ENCODE measurements around the gene VBP1.

The VBP1 gene

DNA sequence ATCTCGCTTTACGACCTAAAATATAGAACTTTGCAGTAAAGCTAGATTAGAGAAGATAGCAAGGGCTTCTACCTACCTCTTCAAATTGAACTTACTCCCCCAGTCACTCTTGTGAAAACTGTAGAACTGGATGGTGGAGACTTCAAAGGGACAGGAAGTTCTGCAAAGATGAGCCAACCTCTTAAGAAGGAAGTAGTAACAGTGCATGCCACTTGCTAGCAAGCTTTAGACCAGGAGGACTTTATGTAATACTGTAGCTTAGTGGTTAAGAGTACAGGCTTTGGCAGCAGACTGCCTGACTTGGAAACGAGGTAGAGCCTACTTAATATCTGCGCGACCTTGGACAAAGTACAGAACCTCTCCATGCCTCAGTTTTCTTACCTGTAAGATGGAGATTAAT is 27.5 kb upstream of the VBP1 start:
- Histone ChIP-seq H3K9me2 (replicated peaks; ENCODE audit: control insufficient read depth, low read length) (no peaks in the 10 kb centered on the region), H3K36me3 (ENCODE audit: control insufficient read depth, low read length) (no peaks in the 10 kb centered on the region), H3K27me3 (ENCODE audit: control insufficient read depth, low read length) (no peaks in the 10 kb centered on the region), H3F3A (ENCODE audit: control insufficient read depth, insufficient read depth) (no peaks in the 10 kb centered on the region), H3K27ac (ENCODE audit: low read depth, low read length) (no peak overlapping the region), H3K9me3 (ENCODE audit: control insufficient read depth, insufficient read depth, low read length) (no peaks in the 10 kb centered on the region), H3K4me2 (ENCODE audit: low read length) (no peak overlapping the region), H3K79me2 (ENCODE audit: control insufficient read depth, low read length) (no peaks in the 10 kb centered on the region), H3K4me3 (ENCODE audit: low read length) (no peak overlapping the region), H3K4me1 (ENCODE audit: control insufficient read depth, low read length) (no peaks in the 10 kb centered on the region), H4K20me1 (ENCODE audit: control insufficient read depth, insufficient read depth, low read depth, low read length) (no peaks in the 10 kb centered on the region)
- TF ChIP-seq, protein P1, sequence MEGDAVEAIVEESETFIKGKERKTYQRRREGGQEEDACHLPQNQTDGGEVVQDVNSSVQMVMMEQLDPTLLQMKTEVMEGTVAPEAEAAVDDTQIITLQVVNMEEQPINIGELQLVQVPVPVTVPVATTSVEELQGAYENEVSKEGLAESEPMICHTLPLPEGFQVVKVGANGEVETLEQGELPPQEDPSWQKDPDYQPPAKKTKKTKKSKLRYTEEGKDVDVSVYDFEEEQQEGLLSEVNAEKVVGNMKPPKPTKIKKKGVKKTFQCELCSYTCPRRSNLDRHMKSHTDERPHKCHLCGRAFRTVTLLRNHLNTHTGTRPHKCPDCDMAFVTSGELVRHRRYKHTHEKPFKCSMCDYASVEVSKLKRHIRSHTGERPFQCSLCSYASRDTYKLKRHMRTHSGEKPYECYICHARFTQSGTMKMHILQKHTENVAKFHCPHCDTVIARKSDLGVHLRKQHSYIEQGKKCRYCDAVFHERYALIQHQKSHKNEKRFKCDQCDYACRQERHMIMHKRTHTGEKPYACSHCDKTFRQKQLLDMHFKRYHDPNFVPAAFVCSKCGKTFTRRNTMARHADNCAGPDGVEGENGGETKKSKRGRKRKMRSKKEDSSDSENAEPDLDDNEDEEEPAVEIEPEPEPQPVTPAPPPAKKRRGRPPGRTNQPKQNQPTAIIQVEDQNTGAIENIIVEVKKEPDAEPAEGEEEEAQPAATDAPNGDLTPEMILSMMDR (IDR thresholded peaks at IDR 0.05; ENCODE audit: low read depth, low read length, poor library complexity, severe bottlenecking), result no peak
- no peak for TF ChIP-seq EZH2phosphoT487 (IDR thresholded peaks at IDR 0.05; ENCODE audit: borderline replicate concordance, low read length)

DNA sequence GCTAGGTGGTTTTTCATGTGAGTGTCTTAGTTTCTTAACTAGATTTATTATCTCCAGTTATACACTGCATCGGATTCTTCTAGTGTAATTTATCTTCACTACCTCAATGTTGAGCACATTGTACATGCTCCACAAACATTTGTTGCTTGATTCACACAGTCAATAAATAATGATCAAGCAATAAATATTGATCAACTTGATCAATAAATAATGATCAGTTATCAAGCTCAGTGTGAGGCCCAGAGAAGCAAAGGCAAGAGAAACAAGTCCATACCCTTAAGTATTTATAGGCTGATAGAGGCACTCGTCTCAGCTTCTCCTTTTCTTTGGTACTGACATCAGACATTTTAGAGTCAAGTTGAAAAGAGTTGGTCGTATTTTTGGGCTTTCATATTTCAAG is 5.1 kb upstream of the VBP1 start:
- Histone ChIP-seq H3K9me3 (ENCODE audit: control insufficient read depth, insufficient read depth, low read length) (no peaks in the 10 kb centered on the region), H3K27ac (ENCODE audit: low read depth, low read length) (no peak overlapping the region), H4K20me1 (ENCODE audit: control insufficient read depth, insufficient read depth, low read depth, low read length) (no peaks in the 10 kb centered on the region), H3K79me2 (ENCODE audit: control insufficient read depth, low read length) (no peaks in the 10 kb centered on the region), H3K4me2 (ENCODE audit: low read length) (no peak overlapping the region), H3K4me3 (ENCODE audit: low read length) (no peak overlapping the region), H3K27me3 (ENCODE audit: control insufficient read depth, low read length) (no peaks in the 10 kb centered on the region), H3K9me2 (replicated peaks; ENCODE audit: control insufficient read depth, low read length) (no peaks in the 10 kb centered on the region), H3K4me1 (ENCODE audit: control insufficient read depth, low read length) (peaks cover 7% of the 10 kb centered on the region), H3K36me3 (ENCODE audit: control insufficient read depth, low read length) (no peaks in the 10 kb centered on the region), H3F3A (ENCODE audit: control insufficient read depth, insufficient read depth) (no peaks in the 10 kb centered on the region)
- TF ChIP-seq, protein P1 (IDR thresholded peaks at IDR 0.05; ENCODE audit: low read depth, low read length, poor library complexity, severe bottlenecking), result no peak
- no peak for TF ChIP-seq EZH2phosphoT487 (IDR thresholded peaks at IDR 0.05; ENCODE audit: borderline replicate concordance, low read length)

DNA sequence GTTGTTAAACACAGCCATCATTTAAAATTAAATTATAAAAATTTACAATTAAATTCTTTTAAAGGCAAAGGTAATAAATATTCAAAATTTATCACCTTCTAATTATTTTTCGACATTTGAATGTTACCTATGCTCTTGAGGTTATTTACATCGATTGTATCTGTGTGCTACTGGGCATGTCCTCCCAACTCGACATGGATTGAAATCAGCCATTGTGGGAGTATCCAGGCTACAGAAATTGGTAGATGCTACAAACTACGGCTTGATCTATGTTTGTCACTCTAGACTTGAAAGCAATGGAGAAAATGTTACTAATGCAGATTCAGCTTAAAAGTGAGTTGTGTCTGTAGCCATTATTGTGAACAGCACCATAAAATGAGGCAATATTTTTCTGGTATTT is 2.5 kb upstream of the VBP1 start:
- Histone ChIP-seq H3K79me2 (ENCODE audit: control insufficient read depth, low read length) (peaks cover 24% of the 10 kb centered on the region), H3F3A (ENCODE audit: control insufficient read depth, insufficient read depth) (no peaks in the 10 kb centered on the region), H3K36me3 (ENCODE audit: control insufficient read depth, low read length) (peaks cover 3% of the 10 kb centered on the region; the same call in 1 of the 2 replicates)

More for the DNA sequence above, 2.5 kb upstream of the VBP1 start:
- Histone ChIP-seq H3K4me3 (ENCODE audit: low read length) (no peak overlapping the region), H3K4me1 (ENCODE audit: control insufficient read depth, low read length) (peaks cover 20% of the 10 kb centered on the region), H4K20me1 (ENCODE audit: control insufficient read depth, insufficient read depth, low read depth, low read length) (no peaks in the 10 kb centered on the region), H3K4me2 (ENCODE audit: low read length) (no peak overlapping the region), H3K9me3 (ENCODE audit: control insufficient read depth, insufficient read depth, low read length) (no peaks in the 10 kb centered on the region), H3K27ac (ENCODE audit: low read depth, low read length) (no peak overlapping the region), H3K9me2 (replicated peaks; ENCODE audit: control insufficient read depth, low read length) (no peaks in the 10 kb centered on the region), H3K27me3 (ENCODE audit: control insufficient read depth, low read length) (no peaks in the 10 kb centered on the region)
- TF ChIP-seq EZH2phosphoT487 (IDR thresholded peaks at IDR 0.05; ENCODE audit: borderline replicate concordance, low read length), result no peak
- TF ChIP-seq, protein P1 (IDR thresholded peaks at IDR 0.05; ENCODE audit: low read depth, low read length, poor library complexity, severe bottlenecking), result no peak

Data from DOHH2 (cell line).